ENCODE measurements around the gene GHR.

DNA sequence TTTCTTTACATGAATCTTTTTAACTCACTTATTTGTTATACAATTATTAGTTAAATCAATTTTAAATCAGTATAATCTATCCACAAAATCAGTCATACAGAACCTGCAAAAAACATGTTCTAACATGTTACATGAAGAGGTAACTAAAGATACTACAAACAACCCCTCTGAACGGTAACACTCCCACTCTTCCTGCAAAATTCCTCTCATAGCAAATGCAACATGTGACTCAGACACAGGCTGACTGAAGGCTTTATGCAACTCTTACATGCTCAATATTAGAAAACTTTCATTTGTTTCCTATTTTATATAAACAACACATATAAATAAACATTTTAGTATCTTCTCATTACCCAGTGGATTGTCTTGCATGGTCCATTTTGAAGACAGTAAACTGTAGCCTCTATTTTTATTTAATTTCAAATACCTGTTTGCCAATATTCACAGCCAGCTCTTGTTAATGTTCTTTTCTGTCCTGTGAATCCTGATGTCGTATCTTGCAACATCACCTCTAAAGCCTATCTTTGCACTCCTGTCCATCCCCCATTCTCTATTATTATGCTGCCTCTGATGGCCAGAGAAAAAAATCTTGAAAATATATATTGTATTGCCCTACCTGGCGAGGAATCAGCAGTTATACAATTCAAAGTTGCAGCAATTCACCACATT is 232.9 kb downstream of the GHR start:
- TF ChIP-seq POLR2A (IDR thresholded peaks at IDR 0.05) = no peak
- TF ChIP-seq EP300 (IDR thresholded peaks at IDR 0.05) = no peak
- no peak for TF ChIP-seq POLR2AphosphoS5 (IDR thresholded peaks at IDR 0.05)
- TF ChIP-seq, protein P1, sequence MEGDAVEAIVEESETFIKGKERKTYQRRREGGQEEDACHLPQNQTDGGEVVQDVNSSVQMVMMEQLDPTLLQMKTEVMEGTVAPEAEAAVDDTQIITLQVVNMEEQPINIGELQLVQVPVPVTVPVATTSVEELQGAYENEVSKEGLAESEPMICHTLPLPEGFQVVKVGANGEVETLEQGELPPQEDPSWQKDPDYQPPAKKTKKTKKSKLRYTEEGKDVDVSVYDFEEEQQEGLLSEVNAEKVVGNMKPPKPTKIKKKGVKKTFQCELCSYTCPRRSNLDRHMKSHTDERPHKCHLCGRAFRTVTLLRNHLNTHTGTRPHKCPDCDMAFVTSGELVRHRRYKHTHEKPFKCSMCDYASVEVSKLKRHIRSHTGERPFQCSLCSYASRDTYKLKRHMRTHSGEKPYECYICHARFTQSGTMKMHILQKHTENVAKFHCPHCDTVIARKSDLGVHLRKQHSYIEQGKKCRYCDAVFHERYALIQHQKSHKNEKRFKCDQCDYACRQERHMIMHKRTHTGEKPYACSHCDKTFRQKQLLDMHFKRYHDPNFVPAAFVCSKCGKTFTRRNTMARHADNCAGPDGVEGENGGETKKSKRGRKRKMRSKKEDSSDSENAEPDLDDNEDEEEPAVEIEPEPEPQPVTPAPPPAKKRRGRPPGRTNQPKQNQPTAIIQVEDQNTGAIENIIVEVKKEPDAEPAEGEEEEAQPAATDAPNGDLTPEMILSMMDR (IDR thresholded peaks at IDR 0.05) = no peak

All from suprapubic skin (tissue), 4 donors.